Activated CD8-positive, alpha-beta T cell treated with anti-CD3 and anti-CD28 coated beads for 36 hours (primary cell): Measurements from ENCODE around the gene HIPK4. TPM values are rescaled to one million over a fixed set of nuclear protein-coding genes. Genes with fewer than 3 reads are reported as not detected.
"Not testable (repeated sequence)": the region's sequence is repeated elsewhere in the genome, so short reads cannot be mapped to it uniquely, and the experiment has no call there.

Source experiments
- ATAC-seq: fragments of 200-7000 bp; cut with Tn5 transposase; one replicate; pipeline ENCODE4 v1.10.0; 2021; ENCODE audit warnings: mild to moderate bottlenecking, moderate library complexity
- CTCF ChIA-PET: fragments of 350-600 bp; sonication (Branson Sonifier 250); formaldehyde crosslinking; loops from one replicate; lab custom pipeline; 2021; ENCODE audit warnings: antibody characterized with exemption; lab: Charles Lee
- POLR2A ChIA-PET: fragments of 350-600 bp; sonication (Branson Sonifier 250); formaldehyde crosslinking; loops from one replicate; lab custom pipeline; 2021; ENCODE audit warnings: antibody characterized with exemption; lab: Charles Lee
- DNase-seq: peaks from one replicate; pipeline ENCODE4 v3.0.0-alpha.2; 2020
- H3K27ac Mint-ChIP-seq: one replicate; pipeline ENCODE4 v1.8.0; 2021; ENCODE audit warnings: mild to moderate bottlenecking, mixed read lengths
- H3K27me3 Mint-ChIP-seq: one replicate; pipeline ENCODE4 v1.8.0; 2021; ENCODE audit warnings: mixed read lengths
- H3K36me3 Mint-ChIP-seq: one replicate; pipeline ENCODE4 v1.8.0; 2021; ENCODE audit warnings: low read depth, mixed read lengths
- H3K4me1 Mint-ChIP-seq: one replicate; pipeline ENCODE4 v1.8.0; 2021; ENCODE audit warnings: low read depth, mixed read lengths
- H3K4me3 Mint-ChIP-seq: one replicate; pipeline ENCODE4 v1.8.0; 2021; ENCODE audit warnings: mild to moderate bottlenecking, moderate library complexity, mixed read lengths
- H3K9me3 Mint-ChIP-seq: one replicate; pipeline ENCODE4 v1.8.0; 2021; ENCODE audit warnings: mixed read lengths
- CTCF ChIP-seq: fragments of 200-600 bp; IDR thresholded peaks from one replicate; pipeline ENCODE4 v1.8.0; 2022; ENCODE audit warnings: antibody characterized with exemption, mild to moderate bottlenecking
- intact Hi-C: fragments of 100-400 bp; cut with micrococcal nuclease; formaldehyde crosslinking; loops from one replicate; pipeline ENCODE4 v1.10.0; 2022
- total RNA-seq, 2 experiments: library from RNA; stranded (reverse); gene quantifications; one replicate each; pipeline ENCODE4 v1.2.3, GENCODE V29; 2021

The HIPK4 gene
- total RNA-seq: not detected

GRCh38 chr19:40390084-40390742, at the start of gene HIPK4:
Gene HIPK4, minus strand, starts transcription at chr19:40390181. Its CDS starts 279 bp downstream, at chr19:40389902.
- no peak within 1 kb of the TSS for H3K27ac Mint-ChIP-seq
- H3K4me3 Mint-ChIP-seq: no peak within 1 kb of the TSS
- intact Hi-C loops: no loop called here
- ATAC-seq (no peak), DNase-seq (no peak)
- H3K36me3 Mint-ChIP-seq: no peaks in the 10 kb centered on the region
- no peaks in the 10 kb centered on the region for H3K9me3 Mint-ChIP-seq
- TF ChIP-seq CTCF: no peak
- POLR2A ChIA-PET: no interaction called here
- no peaks in the 10 kb centered on the region for H3K4me1 Mint-ChIP-seq
- H3K27me3 Mint-ChIP-seq: no peaks in the 10 kb centered on the region
- CTCF ChIA-PET: interaction anchor here (1.2 kb wide), 1 partner anchor 85 kb away, joined by 3 read pairs; no protein-coding TSS in a partner anchor

GRCh38 chr19:40438284-40438683, 48.3 kb upstream of the HIPK4 start:
- no peak overlapping the region for H3K4me3 Mint-ChIP-seq
- ChIA-PET POLR2A (interaction anchor here (1.0 to 1.1 kb wide), 2 partner anchors 11 to 292 kb away, joined by 3 to 5 read pairs; no protein-coding TSS in a partner anchor), CTCF (interaction anchor here (1.7 to 2.0 kb wide), 2 partner anchors 17 to 27 kb away, joined by 6 read pairs; partner anchors contain the start of gene BLVRB)
- H3K36me3 Mint-ChIP-seq: peaks cover 5% of the 10 kb centered on the region
- H3K27me3 Mint-ChIP-seq: no peaks in the 10 kb centered on the region
- DNase-seq (no peak), ATAC-seq (no peak)
- peaks cover 28% of the 10 kb centered on the region for H3K4me1 Mint-ChIP-seq
- no peak overlapping the region for H3K27ac Mint-ChIP-seq
- no peak for TF ChIP-seq CTCF
- H3K9me3 Mint-ChIP-seq: no peaks in the 10 kb centered on the region
- intact Hi-C loops: no loop called here

- CTCF ChIA-PET: interaction anchor here (0.7 to 3.4 kb wide), 3 partner anchors 9 to 641 kb away, joined by 3 to 22 read pairs (median 3); no protein-coding TSS in a partner anchor
- Mint-ChIP-seq H3K27ac (peak overlapping the region; percentile 88), H3K27me3 (no peaks in the 10 kb centered on the region)
Observed at GRCh38 chr19:40433391-40434216, 43.6 kb upstream of the HIPK4 start.

GRCh38 chr19:40432760-40433159, 42.8 kb upstream of the HIPK4 start:
- DNase-seq, intact Hi-C loops, H3K36me3 Mint-ChIP-seq, ATAC-seq, H3K27me3 Mint-ChIP-seq, H3K9me3 Mint-ChIP-seq, H3K4me1 Mint-ChIP-seq: not testable (repeated sequence)
- ChIA-PET CTCF (interaction anchor here (3.4 kb wide), 1 partner anchor 11 kb away, joined by 22 read pairs; no protein-coding TSS in a partner anchor), POLR2A (interaction anchor here (0.6 to 1.6 kb wide), 2 partner anchors 12 to 169 kb away, joined by 3 read pairs; no protein-coding TSS in a partner anchor)
- Mint-ChIP-seq H3K4me3 (peak overlapping the region; percentile 76), H3K27ac (peak overlapping the region; percentile 88)

More at GRCh38 chr19:40433391-40434216, 43.6 kb upstream of the HIPK4 start:
- POLR2A ChIA-PET: interaction anchor here (0.7 to 1.8 kb wide), 6 partner anchors 7 to 463 kb away, joined by 3 to 7 read pairs (median 3); partner anchors contain the start of genes PSMC4 and SERTAD1
- Mint-ChIP-seq H3K4me3 (peak overlapping the region; percentile 76), H3K9me3 (no peaks in the 10 kb centered on the region), H3K4me1 (peaks cover 10% of the 10 kb centered on the region), H3K36me3 (no peaks in the 10 kb centered on the region)
- intact Hi-C loops: no loop called here
- no peak for TF ChIP-seq CTCF
- peak; percentile 49 for DNase-seq
- ATAC-seq: peak; percentile 88

- ChIA-PET CTCF (interaction anchor here (1.6 to 3.4 kb wide), 2 partner anchors 10 to 33 kb away, joined by 6 to 22 read pairs; no protein-coding TSS in a partner anchor), POLR2A (no interaction called here)
- H3K36me3 Mint-ChIP-seq: no peaks in the 10 kb centered on the region
- H3K9me3 Mint-ChIP-seq: no peaks in the 10 kb centered on the region
- H3K4me3 Mint-ChIP-seq: no peak overlapping the region
- H3K27me3 Mint-ChIP-seq: no peaks in the 10 kb centered on the region
- ATAC-seq (no peak), DNase-seq (no peak)
- peaks cover 10% of the 10 kb centered on the region for H3K4me1 Mint-ChIP-seq
- TF ChIP-seq CTCF: no peak
- H3K27ac Mint-ChIP-seq: no peak overlapping the region
- intact Hi-C loops: no loop called here
Observed at GRCh38 chr19:40431698-40432097, 41.7 kb upstream of the HIPK4 start.

- POLR2A ChIA-PET: not testable (repeated sequence)
- CTCF ChIA-PET: interaction anchor here (0.6 to 1.0 kb wide), 3 partner anchors 10 to 205 kb away, joined by 3 to 5 read pairs (median 3); no protein-coding TSS in a partner anchor
Observed at GRCh38 chr19:40430242-40430641, 40.3 kb upstream of the HIPK4 start.

GRCh38 chr19:40428197-40428596, 38.2 kb upstream of the HIPK4 start:
- intact Hi-C loops, H3K27ac Mint-ChIP-seq, H3K36me3 Mint-ChIP-seq, ATAC-seq, H3K9me3 Mint-ChIP-seq, H3K27me3 Mint-ChIP-seq, DNase-seq, H3K4me3 Mint-ChIP-seq, H3K4me1 Mint-ChIP-seq: not testable (repeated sequence)
- POLR2A ChIA-PET: interaction anchor here (1.7 to 3.7 kb wide), 2 partner anchors 11 to 14 kb away, joined by 5 to 29 read pairs; no protein-coding TSS in a partner anchor
- CTCF ChIA-PET: interaction anchor here (0.8 to 4.0 kb wide), 3 partner anchors 37 to 206 kb away, joined by 3 to 21 read pairs (median 4); partner anchors contain the start of gene BLVRB

More at GRCh38 chr19:40430242-40430641, 40.3 kb upstream of the HIPK4 start:
- H3K27me3 Mint-ChIP-seq, H3K9me3 Mint-ChIP-seq, ATAC-seq, H3K36me3 Mint-ChIP-seq, DNase-seq, H3K4me3 Mint-ChIP-seq, intact Hi-C loops, H3K27ac Mint-ChIP-seq: not testable (repeated sequence)
- peaks cover 12% of the 10 kb centered on the region for H3K4me1 Mint-ChIP-seq
